Measurements from ENCODE around the gene AAMDC.
A peak's percentile ranks its signal among the peaks of the same experiment; 100 is the strongest.

The AAMDC gene

DNA sequence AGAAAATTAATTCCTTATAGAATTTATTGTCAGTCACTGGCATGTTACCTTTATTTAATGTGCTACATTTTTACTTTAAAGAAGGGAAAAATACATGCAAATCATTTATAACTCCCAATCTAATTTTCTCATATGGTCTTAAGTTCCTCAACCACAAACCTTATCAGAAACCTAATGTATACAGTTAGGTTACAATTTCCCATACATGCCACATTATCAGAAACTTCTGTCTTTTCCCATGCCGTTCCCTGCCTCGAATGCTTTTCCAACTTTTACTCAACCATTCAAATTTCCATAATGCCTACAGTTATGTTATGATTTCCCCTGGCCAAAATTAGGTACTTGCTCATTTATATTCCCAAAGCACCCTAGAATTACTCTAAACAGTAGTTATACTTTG lies 14.0 kb upstream of the AAMDC start:
- CTCF ChIA-PET: interaction anchor here (0.7 kb wide), 1 partner anchor 19 kb away, joined by 3 read pairs; no protein-coding TSS in a partner anchor

GRCh38 chr11:77813256-77813655 lies 7.7 kb upstream of the AAMDC start:
- TF ChIP-seq, protein P1, sequence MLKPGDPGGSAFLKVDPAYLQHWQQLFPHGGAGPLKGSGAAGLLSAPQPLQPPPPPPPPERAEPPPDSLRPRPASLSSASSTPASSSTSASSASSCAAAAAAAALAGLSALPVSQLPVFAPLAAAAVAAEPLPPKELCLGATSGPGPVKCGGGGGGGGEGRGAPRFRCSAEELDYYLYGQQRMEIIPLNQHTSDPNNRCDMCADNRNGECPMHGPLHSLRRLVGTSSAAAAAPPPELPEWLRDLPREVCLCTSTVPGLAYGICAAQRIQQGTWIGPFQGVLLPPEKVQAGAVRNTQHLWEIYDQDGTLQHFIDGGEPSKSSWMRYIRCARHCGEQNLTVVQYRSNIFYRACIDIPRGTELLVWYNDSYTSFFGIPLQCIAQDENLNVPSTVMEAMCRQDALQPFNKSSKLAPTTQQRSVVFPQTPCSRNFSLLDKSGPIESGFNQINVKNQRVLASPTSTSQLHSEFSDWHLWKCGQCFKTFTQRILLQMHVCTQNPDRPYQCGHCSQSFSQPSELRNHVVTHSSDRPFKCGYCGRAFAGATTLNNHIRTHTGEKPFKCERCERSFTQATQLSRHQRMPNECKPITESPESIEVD (tag by site-specific recombination; IDR thresholded peaks at IDR 0.05): no peak
- ChIA-PET CTCF (no interaction called here), POLR2A (no interaction called here)
- H3K36me3 ChIP-seq (ENCODE audit: control insufficient read depth in 2 of 2, insufficient read depth in 1 of 2, low read length in 2 of 2): peaks cover 0 to 4% of the 10 kb centered on the region in 2 experiments; a peak in 1 of 3 replicates
- H3K9me3 ChIP-seq (ENCODE audit: control insufficient read depth, insufficient read depth, low read depth, low read length): no peaks in the 10 kb centered on the region
- no peak overlapping the region for H3K4me3 ChIP-seq (ENCODE audit: low read depth, low read length)
- no peaks in the 10 kb centered on the region for H3K4me1 ChIP-seq (ENCODE audit: control insufficient read depth, insufficient read depth, low read length)
- H3K27ac ChIP-seq (ENCODE audit: extremely low read depth, low read depth, low read length): no peak overlapping the region

More for the DNA sequence above, 14.0 kb upstream of the AAMDC start:
- H3K4me3 ChIP-seq (ENCODE audit: low read depth, low read length): no peak overlapping the region
- H3K36me3 ChIP-seq (ENCODE audit: control insufficient read depth in 2 of 2, insufficient read depth in 1 of 2, low read length in 2 of 2): no peaks in the 10 kb centered on the region
- TF ChIP-seq ZNF394 (tag by site-specific recombination; IDR thresholded peaks at IDR 0.05; ENCODE audit: borderline replicate concordance): no peak
- no peaks in the 10 kb centered on the region for H3K9me3 ChIP-seq (ENCODE audit: control insufficient read depth, insufficient read depth, low read depth, low read length)
- POLR2A ChIA-PET: no interaction called here
- no peak overlapping the region for H3K27ac ChIP-seq (ENCODE audit: extremely low read depth, low read depth, low read length)
- H3K4me1 ChIP-seq (ENCODE audit: control insufficient read depth, insufficient read depth, low read length): no peaks in the 10 kb centered on the region; the same call in 1 of the 2 replicates

DNA sequence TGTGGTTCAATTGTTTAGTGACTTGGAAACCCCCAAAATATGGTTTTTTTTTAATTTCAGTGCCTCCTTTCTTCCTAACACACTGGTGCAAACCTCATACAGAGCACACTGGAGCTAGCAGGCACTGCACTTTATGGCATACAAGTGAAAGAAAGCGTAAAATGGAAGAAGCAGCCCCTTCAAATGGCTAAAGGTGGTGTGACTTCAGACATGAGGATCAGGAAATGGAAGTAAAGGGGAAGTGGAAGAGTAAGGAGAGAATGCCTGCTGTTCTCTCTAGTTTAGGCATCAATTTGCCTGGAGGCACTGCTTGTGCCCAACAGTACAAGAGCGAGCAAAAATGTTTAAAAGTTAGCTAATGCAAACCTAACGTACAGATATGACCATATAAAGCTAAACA lies 6.1 kb upstream of the AAMDC start:
- Histone ChIP-seq H3K4me1 (ENCODE audit: control insufficient read depth, insufficient read depth, low read length) (no peaks in the 10 kb centered on the region), H3K4me3 (ENCODE audit: low read depth, low read length) (no peak overlapping the region), H3K9me3 (ENCODE audit: control insufficient read depth, insufficient read depth, low read depth, low read length) (no peaks in the 10 kb centered on the region), H3K27ac (ENCODE audit: extremely low read depth, low read depth, low read length) (no peak overlapping the region), H3K36me3 (ENCODE audit: control insufficient read depth in 2 of 2, insufficient read depth in 1 of 2, low read length in 2 of 2) (peaks cover 0 to 4% of the 10 kb centered on the region in 2 experiments; a peak in 1 of 3 replicates)
- TF ChIP-seq SETDB1 (IDR thresholded peaks at IDR 0.05; ENCODE audit: insufficient read length, low read length) (peak; percentile 78), ZSCAN4 (tag by site-specific recombination; IDR thresholded peaks at IDR 0.05) (no peak), ZNF473 (tag by site-specific recombination; IDR thresholded peaks at IDR 0.05) (no peak)
- TF ChIP-seq, protein P2, sequence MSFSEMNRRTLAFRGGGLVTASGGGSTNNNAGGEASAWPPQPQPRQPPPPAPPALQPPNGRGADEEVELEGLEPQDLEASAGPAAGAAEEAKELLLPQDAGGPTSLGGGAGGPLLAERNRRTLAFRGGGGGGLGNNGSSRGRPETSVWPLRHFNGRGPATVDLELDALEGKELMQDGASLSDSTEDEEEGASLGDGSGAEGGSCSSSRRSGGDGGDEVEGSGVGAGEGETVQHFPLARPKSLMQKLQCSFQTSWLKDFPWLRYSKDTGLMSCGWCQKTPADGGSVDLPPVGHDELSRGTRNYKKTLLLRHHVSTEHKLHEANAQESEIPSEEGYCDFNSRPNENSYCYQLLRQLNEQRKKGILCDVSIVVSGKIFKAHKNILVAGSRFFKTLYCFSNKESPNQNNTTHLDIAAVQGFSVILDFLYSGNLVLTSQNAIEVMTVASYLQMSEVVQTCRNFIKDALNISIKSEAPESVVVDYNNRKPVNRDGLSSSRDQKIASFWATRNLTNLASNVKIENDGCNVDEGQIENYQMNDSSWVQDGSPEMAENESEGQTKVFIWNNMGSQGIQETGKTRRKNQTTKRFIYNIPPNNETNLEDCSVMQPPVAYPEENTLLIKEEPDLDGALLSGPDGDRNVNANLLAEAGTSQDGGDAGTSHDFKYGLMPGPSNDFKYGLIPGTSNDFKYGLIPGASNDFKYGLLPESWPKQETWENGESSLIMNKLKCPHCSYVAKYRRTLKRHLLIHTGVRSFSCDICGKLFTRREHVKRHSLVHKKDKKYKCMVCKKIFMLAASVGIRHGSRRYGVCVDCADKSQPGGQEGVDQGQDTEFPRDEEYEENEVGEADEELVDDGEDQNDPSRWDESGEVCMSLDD (tag by site-specific recombination; IDR thresholded peaks at IDR 0.05): no peak
- POLR2A ChIA-PET: no interaction called here
- CTCF ChIA-PET: no interaction called here

DNA sequence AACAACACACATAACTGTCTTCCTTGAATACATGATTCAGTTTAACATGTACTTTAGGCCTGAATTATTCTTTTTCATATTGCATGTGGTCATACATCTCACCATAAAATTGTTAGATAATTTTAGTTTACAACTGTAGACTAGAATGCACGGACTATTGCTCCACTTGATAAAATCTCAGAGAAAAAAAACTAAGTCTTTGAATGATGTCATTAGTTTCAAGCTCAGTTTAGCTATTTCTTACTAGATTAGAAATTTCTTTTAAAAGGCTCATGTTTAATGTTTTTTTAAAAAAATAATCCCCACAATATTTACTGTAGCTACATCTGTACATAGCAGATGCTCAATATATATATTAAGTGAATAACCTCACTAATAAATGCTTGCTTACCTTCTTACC lies 5.5 kb upstream of the AAMDC start:
- ChIA-PET CTCF (no interaction called here), POLR2A (no interaction called here)
- no peak for TF ChIP-seq ZNF416 (tag by site-specific recombination; IDR thresholded peaks at IDR 0.05)
- TF ChIP-seq, protein P3, sequence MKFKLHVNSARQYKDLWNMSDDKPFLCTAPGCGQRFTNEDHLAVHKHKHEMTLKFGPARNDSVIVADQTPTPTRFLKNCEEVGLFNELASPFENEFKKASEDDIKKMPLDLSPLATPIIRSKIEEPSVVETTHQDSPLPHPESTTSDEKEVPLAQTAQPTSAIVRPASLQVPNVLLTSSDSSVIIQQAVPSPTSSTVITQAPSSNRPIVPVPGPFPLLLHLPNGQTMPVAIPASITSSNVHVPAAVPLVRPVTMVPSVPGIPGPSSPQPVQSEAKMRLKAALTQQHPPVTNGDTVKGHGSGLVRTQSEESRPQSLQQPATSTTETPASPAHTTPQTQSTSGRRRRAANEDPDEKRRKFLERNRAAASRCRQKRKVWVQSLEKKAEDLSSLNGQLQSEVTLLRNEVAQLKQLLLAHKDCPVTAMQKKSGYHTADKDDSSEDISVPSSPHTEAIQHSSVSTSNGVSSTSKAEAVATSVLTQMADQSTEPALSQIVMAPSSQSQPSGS (tag by site-specific recombination; IDR thresholded peaks at IDR 0.05; ENCODE audit: low read depth): peak; percentile 64
- Histone ChIP-seq H3K36me3 (ENCODE audit: control insufficient read depth in 2 of 2, insufficient read depth in 1 of 2, low read length in 2 of 2) (peaks cover 0 to 4% of the 10 kb centered on the region in 2 experiments; a peak in 1 of 3 replicates), H3K4me1 (ENCODE audit: control insufficient read depth, insufficient read depth, low read length) (no peaks in the 10 kb centered on the region), H3K27ac (ENCODE audit: extremely low read depth, low read depth, low read length) (no peak overlapping the region), H3K9me3 (ENCODE audit: control insufficient read depth, insufficient read depth, low read depth, low read length) (no peaks in the 10 kb centered on the region), H3K4me3 (ENCODE audit: low read depth, low read length) (no peak overlapping the region)
